ENCODE results near the gene POU1F1. TPM values are rescaled to one million over a fixed set of nuclear protein-coding genes. Genes with fewer than 3 reads are reported as not detected.

The POU1F1 gene
- total and polyA plus RNA-seq, 2 of the 8 experiments (the other 6 are each of a cell fraction or from before 2014, with no cell fraction given): not detected

DNA sequence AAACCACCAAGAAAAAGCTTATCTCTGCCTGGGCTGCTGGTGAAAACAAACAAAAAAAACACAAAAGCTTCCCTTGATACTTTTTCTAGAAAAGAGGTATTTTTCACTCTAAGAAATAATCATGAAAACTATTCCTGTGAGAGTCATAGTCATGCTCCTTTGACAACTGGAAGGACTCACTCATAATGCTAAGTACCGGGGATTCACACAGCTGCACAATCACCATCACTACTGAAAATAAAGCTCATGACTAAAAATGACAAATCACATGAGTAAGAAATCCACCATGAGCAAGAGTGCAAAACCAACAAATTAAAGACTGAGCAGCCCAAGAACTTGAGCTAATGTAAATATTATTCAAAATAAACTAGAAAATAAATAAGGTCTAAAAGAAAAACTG lies 10.6 kb upstream of the POU1F1 start:
- 86% methylated on average over 1 of the region's 1 CpG; no CpG with 5 or more reads in 1 of the 2 experiments for WGBS, 2 experiments (ENCODE audit: extremely low coverage in 1 of 2, insufficient coverage in 1 of 2, insufficient read length in 1 of 2, insufficient replicate concordance in 2 of 2, low coverage in 1 of 2, low lambda C conversion rate in 2 of 2, missing lambda C conversion rate in 1 of 2)
- H2AK5ac ChIP-seq (ENCODE audit: low read depth, low read length): no peak overlapping the region
- H3K23ac ChIP-seq (ENCODE audit: insufficient read length): no peak overlapping the region
- no peaks in the 10 kb centered on the region for H3K4me1 ChIP-seq (replicated peaks in 1 of 4; ENCODE audit: control insufficient read depth in 3 of 4, insufficient read depth in 4 of 4, low read length in 3 of 4)
- H3K4me3 ChIP-seq (ENCODE audit: extremely low read depth in 1 of 4, insufficient read depth in 2 of 4, low read depth in 3 of 4, low read length in 4 of 4): no peak overlapping the region
- H3K9me3 ChIP-seq (ENCODE audit: insufficient read depth in 2 of 2, low read depth in 1 of 2, low read length in 1 of 2): no peaks in the 10 kb centered on the region; a peak in 1 of 4 replicates
- no peak overlapping the region for H4K91ac ChIP-seq (replicated peaks; ENCODE audit: insufficient read length, low read length)
- FAIRE-seq (no peak), DNase-seq (ENCODE audit: low read depth in 1 of 2, low spot score in 2 of 2) (no peak)
- no peak overlapping the region for H2BK12ac ChIP-seq (ENCODE audit: low read depth, low read length)
- no peak overlapping the region for H3K18ac ChIP-seq (ENCODE audit: extremely low read depth, low read length)
- H2BK5ac ChIP-seq (ENCODE audit: low read depth, low read length): no peak overlapping the region
- no peak overlapping the region for H2AFZ ChIP-seq (ENCODE audit: low read length)
- H3K27ac ChIP-seq (ENCODE audit: low read depth, low read length): no peak overlapping the region
- H3K56ac ChIP-seq (replicated peaks; ENCODE audit: insufficient read length, low read depth, low read length): no peak overlapping the region
- no peaks in the 10 kb centered on the region for H4K20me1 ChIP-seq (replicated peaks in 1 of 2; ENCODE audit: control insufficient read depth in 1 of 2, insufficient read depth in 2 of 2, low read length in 2 of 2)
- H3K14ac ChIP-seq (ENCODE audit: insufficient read length): no peak overlapping the region
- ChIA-PET CTCF (ENCODE audit: partially characterized antibody) (interaction anchor here (0.6 to 2.7 kb wide), 5 partner anchors 11 to 718 kb away, joined by 3 to 6 read pairs (median 4); no protein-coding TSS in a partner anchor), POLR2A (ENCODE audit: partially characterized antibody) (no interaction called here)
- no peak overlapping the region for H3K4me2 ChIP-seq (ENCODE audit: insufficient read depth in 1 of 2, low read depth in 2 of 2, low read length in 2 of 2)
- H3K23me2 ChIP-seq (ENCODE audit: low read depth, low read length): no peaks in the 10 kb centered on the region
- no peak overlapping the region for H4K5ac ChIP-seq (ENCODE audit: insufficient read length, low read depth, low read length)
- no peaks in the 10 kb centered on the region for H3K79me2 ChIP-seq (ENCODE audit: control insufficient read depth in 1 of 2, insufficient read depth in 2 of 2, low read length in 2 of 2)
- no peak overlapping the region for H4K8ac ChIP-seq (ENCODE audit: extremely low read depth, insufficient read depth, low read length)
- H2BK15ac ChIP-seq (ENCODE audit: low read length): no peak overlapping the region
- H3K36me3 ChIP-seq (ENCODE audit: control insufficient read depth in 2 of 4, insufficient read depth in 4 of 4, low read length in 3 of 4): no peaks in the 10 kb centered on the region
- no peak overlapping the region for H2BK20ac ChIP-seq (ENCODE audit: low read length)
- no peak overlapping the region for H2BK120ac ChIP-seq (replicated peaks; ENCODE audit: low read depth, low read length)
- no peak overlapping the region for H3K9ac ChIP-seq (replicated peaks in 1 of 4; ENCODE audit: extremely low read depth in 1 of 4, low read depth in 3 of 4, low read length in 3 of 4)
- no peak overlapping the region for H3K4ac ChIP-seq (replicated peaks; ENCODE audit: insufficient read length, low read depth, low read length)
- no peaks in the 10 kb centered on the region for H3K79me1 ChIP-seq (ENCODE audit: low read depth, low read length)
- H3K27me3 ChIP-seq (replicated peaks in 1 of 4; ENCODE audit: control insufficient read depth in 3 of 4, extremely low read depth in 1 of 4, insufficient read depth in 3 of 4, low read length in 3 of 4): no peaks in the 10 kb centered on the region
- TF ChIP-seq HDAC2 (IDR thresholded peaks at IDR 0.05; ENCODE audit: borderline replicate concordance in 1 of 2, low read depth in 2 of 2, low read length in 2 of 2) (no peak), FOSL1 (IDR thresholded peaks at IDR 0.05; ENCODE audit: insufficient read depth, low read depth, low read length) (no peak), BRCA1 (IDR thresholded peaks at IDR 0.05; ENCODE audit: low read depth, low read length) (no peak), KDM4A (IDR thresholded peaks at IDR 0.05; ENCODE audit: low read depth, low read length, severe bottlenecking) (no peak), CTBP2 (IDR thresholded peaks at IDR 0.05; ENCODE audit: borderline replicate concordance, insufficient read depth, insufficient read length, low read length) (no peak), TAF7 (optimal IDR thresholded peaks at IDR 0.05; ENCODE audit: borderline replicate concordance, low read depth, low read length) (no peak), CBX8 (IDR thresholded peaks at IDR 0.05; ENCODE audit: borderline replicate concordance, low read depth, low read length) (no peak), SP1 (IDR thresholded peaks at IDR 0.05; ENCODE audit: low read depth, low read length) (no peak), JUND (IDR thresholded peaks at IDR 0.05; ENCODE audit: low read length) (no peak), CBX5 (IDR thresholded peaks at IDR 0.05; ENCODE audit: low read depth, low read length) (no peak), POLR2AphosphoS5 (IDR thresholded peaks at IDR 0.05; ENCODE audit: low read depth, low read length) (no peak)
- TF ChIP-seq, protein P1, sequence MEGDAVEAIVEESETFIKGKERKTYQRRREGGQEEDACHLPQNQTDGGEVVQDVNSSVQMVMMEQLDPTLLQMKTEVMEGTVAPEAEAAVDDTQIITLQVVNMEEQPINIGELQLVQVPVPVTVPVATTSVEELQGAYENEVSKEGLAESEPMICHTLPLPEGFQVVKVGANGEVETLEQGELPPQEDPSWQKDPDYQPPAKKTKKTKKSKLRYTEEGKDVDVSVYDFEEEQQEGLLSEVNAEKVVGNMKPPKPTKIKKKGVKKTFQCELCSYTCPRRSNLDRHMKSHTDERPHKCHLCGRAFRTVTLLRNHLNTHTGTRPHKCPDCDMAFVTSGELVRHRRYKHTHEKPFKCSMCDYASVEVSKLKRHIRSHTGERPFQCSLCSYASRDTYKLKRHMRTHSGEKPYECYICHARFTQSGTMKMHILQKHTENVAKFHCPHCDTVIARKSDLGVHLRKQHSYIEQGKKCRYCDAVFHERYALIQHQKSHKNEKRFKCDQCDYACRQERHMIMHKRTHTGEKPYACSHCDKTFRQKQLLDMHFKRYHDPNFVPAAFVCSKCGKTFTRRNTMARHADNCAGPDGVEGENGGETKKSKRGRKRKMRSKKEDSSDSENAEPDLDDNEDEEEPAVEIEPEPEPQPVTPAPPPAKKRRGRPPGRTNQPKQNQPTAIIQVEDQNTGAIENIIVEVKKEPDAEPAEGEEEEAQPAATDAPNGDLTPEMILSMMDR (IDR thresholded peaks at IDR 0.05; ENCODE audit: control extremely low read depth in 1 of 3, insufficient read depth in 1 of 3, low read depth in 1 of 3, low read length in 3 of 3): no peak
